Hepatocyte (in vitro differentiated cells): ENCODE measurements around the gene CRYBA1.

Source experiments
- EZH2 ChIP-seq: fragments of 200-600 bp; sonication (generic); IDR thresholded peaks from 2 replicates; pipeline ENCODE4 v1.6.1; 2016; ENCODE audit warnings: antibody characterized with exemption, mild to moderate bottlenecking, borderline replicate concordance
- TF ChIP-seq, protein P1 (sequence below): fragments of 200-600 bp; sonication (generic); IDR thresholded peaks from 2 replicates; pipeline ENCODE4 v1.5.1; 2016; ENCODE audit warnings: antibody characterized with exemption, mild to moderate bottlenecking; ENCODE audit not compliant: poor library complexity

DNA sequence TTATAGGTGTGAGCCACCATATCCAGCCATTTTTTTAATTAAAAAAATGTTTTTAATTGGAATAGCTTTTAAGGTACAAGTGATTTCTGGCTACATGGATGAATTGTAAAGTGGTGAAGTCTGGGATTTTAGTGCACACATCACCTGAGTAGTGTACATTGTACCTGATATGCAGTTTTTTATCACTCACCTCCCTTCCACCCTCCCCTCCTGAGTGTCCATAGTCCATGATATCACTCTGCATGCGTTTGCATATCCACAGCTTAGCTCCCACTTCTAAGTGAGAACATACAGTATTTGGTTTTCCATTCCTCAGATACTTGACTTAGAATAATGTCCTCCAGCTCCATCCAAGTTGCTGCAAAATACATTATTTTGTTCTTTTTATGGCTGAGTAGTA lies 13.4 kb upstream of the CRYBA1 start:
- TF ChIP-seq, protein P1, sequence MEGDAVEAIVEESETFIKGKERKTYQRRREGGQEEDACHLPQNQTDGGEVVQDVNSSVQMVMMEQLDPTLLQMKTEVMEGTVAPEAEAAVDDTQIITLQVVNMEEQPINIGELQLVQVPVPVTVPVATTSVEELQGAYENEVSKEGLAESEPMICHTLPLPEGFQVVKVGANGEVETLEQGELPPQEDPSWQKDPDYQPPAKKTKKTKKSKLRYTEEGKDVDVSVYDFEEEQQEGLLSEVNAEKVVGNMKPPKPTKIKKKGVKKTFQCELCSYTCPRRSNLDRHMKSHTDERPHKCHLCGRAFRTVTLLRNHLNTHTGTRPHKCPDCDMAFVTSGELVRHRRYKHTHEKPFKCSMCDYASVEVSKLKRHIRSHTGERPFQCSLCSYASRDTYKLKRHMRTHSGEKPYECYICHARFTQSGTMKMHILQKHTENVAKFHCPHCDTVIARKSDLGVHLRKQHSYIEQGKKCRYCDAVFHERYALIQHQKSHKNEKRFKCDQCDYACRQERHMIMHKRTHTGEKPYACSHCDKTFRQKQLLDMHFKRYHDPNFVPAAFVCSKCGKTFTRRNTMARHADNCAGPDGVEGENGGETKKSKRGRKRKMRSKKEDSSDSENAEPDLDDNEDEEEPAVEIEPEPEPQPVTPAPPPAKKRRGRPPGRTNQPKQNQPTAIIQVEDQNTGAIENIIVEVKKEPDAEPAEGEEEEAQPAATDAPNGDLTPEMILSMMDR: no peak
- TF ChIP-seq EZH2: no peak
